HepG2 (cell line): Measurements from ENCODE around the gene NDUFS7. TPM values are rescaled to one million over a fixed set of nuclear protein-coding genes. Genes with fewer than 3 reads are reported as not detected.

Experiments used
- AHDC1 ChIP-seq: sonication (generic); formaldehyde crosslinking; IDR thresholded peaks from 2 replicates; pipeline ENCODE4 v1.5.1; 2020; ENCODE audit warnings: mild to moderate bottlenecking, missing genetic modification reagents, borderline replicate concordance
- ASH2L ChIP-seq: fragments of 300-600, 200-600 bp; sonication (generic); IDR thresholded peaks from 2 replicates; pipeline ENCODE4 v1.7.0; 2017; ENCODE audit warnings: low read depth, mild to moderate bottlenecking, moderate library complexity, mixed read lengths, low read length; ENCODE audit not compliant: insufficient read length
- CTCF ChIP-seq: sonication (generic); formaldehyde crosslinking; IDR thresholded peaks from 2 replicates; pipeline ENCODE4 v1.5.0; 2020; ENCODE audit warnings: mild to moderate bottlenecking, missing genetic modification reagents, moderate library complexity
- EEA1 ChIP-seq: sonication (generic); formaldehyde crosslinking; IDR thresholded peaks from 2 replicates; pipeline ENCODE4 v1.5.1; 2020; ENCODE audit warnings: mild to moderate bottlenecking, missing genetic modification reagents, borderline replicate concordance
- GABPB1 ChIP-seq: IDR thresholded peaks from 2 replicates; pipeline ENCODE4 v1.6.1; 2016; ENCODE audit warnings: mild to moderate bottlenecking, missing genetic modification reagents, moderate library complexity, missing compliant biosample characterization
- MED1 ChIP-seq: sonication (generic); formaldehyde crosslinking; IDR thresholded peaks from 2 replicates; pipeline ENCODE4 v1.4.0; 2020; ENCODE audit warnings: missing genetic modification reagents
- POLR2A ChIP-seq, 2 experiments: IDR thresholded peaks; 2 replicates each; pipeline ENCODE4 v1.6.1; 2011; ENCODE audit warnings: low read depth in 2 of 2, low read length in 2 of 2, mild to moderate bottlenecking in 1 of 2, moderate library complexity in 1 of 2; ENCODE audit not compliant: insufficient read depth in 1 of 2
- PRPF4 ChIP-seq: fragments of 200-400 bp; formaldehyde crosslinking; IDR thresholded peaks from 2 replicates; pipeline ENCODE4 v1.6.1; 2016; ENCODE audit warnings: low read length, low read depth; ENCODE audit not compliant: poor library complexity, severe bottlenecking
- SUZ12 ChIP-seq: fragments of 150-350 bp; IDR thresholded peaks from 2 replicates; pipeline ENCODE4 v1.6.1; 2014; ENCODE audit warnings: low read depth, low read length
- YY1 ChIP-seq: IDR thresholded peaks from 2 replicates; pipeline ENCODE4 v1.6.1; 2011; ENCODE audit warnings: low read length, low read depth, moderate library complexity, mild to moderate bottlenecking; ENCODE audit not compliant: insufficient read depth, insufficient replicate concordance
- ZBTB33 ChIP-seq: sonication (generic); formaldehyde crosslinking; IDR thresholded peaks from 2 replicates; pipeline ENCODE4 v1.4.0; 2020; ENCODE audit warnings: missing genetic modification reagents
- ZFY ChIP-seq: sonication (generic); formaldehyde crosslinking; IDR thresholded peaks from 2 replicates; pipeline ENCODE4 v1.4.0; 2020; ENCODE audit warnings: missing genetic modification reagents
- ZNF282 ChIP-seq: fragments of 450-650 bp; IDR thresholded peaks from 2 replicates; pipeline ENCODE4 v1.6.1; 2018; ENCODE audit not compliant: partially characterized antibody
- ZNF296 ChIP-seq: sonication (generic); formaldehyde crosslinking; conservative IDR thresholded peaks from 2 replicates; pipeline ENCODE4 v1.5.0; 2020; ENCODE audit warnings: mild to moderate bottlenecking, missing genetic modification reagents
- ZNF547 ChIP-seq: sonication (generic); formaldehyde crosslinking; IDR thresholded peaks from 2 replicates; pipeline ENCODE4 v1.5.1; 2020; ENCODE audit warnings: mild to moderate bottlenecking, missing genetic modification reagents
- ZNF563 ChIP-seq: sonication (generic); formaldehyde crosslinking; IDR thresholded peaks from 2 replicates; pipeline ENCODE4 v1.8.0; 2022; ENCODE audit warnings: mild to moderate bottlenecking, moderate library complexity, missing genetic modification reagents
- ZNF773 ChIP-seq: sonication (generic); formaldehyde crosslinking; IDR thresholded peaks from 2 replicates; pipeline ENCODE4 v1.4.0; 2020; ENCODE audit warnings: missing genetic modification reagents, borderline replicate concordance
- polyA plus RNA-seq, 8 experiments: library from polyadenylated mRNA; depleted of rRNA in 3 of 8; stranded (reverse) in 7 of 8; unstranded in 1 of 8; fragments of >200 nt; fragmentation: Illumina TruSeq in 4 of 8; extraction: Trizol in 4 of 8; gene quantifications; 2 replicates each; pipeline versions ENCODE4 v1.2.1 to v1.2.3, GENCODE V29; 2011 to 2016; ENCODE audit warnings: low read depth in 4 of 8, missing spikeins in 1 of 8, mixed read lengths in 1 of 8; ENCODE audit not compliant: insufficient read depth in 1 of 8
- total RNA-seq, 5 experiments: library from RNA; depleted of rRNA; stranded (reverse); fragments of >200 nt; fragmentation: Illumina TruSeq; extraction: Trizol; gene quantifications; 2 replicates each; pipeline ENCODE4 v1.2.3, GENCODE V29; 2016; ENCODE audit warnings: low read depth in 1 of 5
- TF ChIP-seq, protein P1 (sequence below): sonication (generic); formaldehyde crosslinking; IDR thresholded peaks from 2 replicates; pipeline ENCODE4 v1.8.0; 2022; ENCODE audit warnings: missing genetic modification reagents, mild to moderate bottlenecking, borderline replicate concordance

The NDUFS7 gene
- total and polyA plus RNA-seq, 2 of the 13 experiments (the other 11 are each of a cell fraction or from before 2014, with no cell fraction given), result 34.3 to 66.9 TPM

- TF ChIP-seq ZBTB33 (CRISPR knock-in tag), result no peak
- peak; percentile 61 for TF ChIP-seq YY1
- TF ChIP-seq ZFY (CRISPR knock-in tag), result peak; percentile 80
- peak; percentile 45; the same call in 1 of the 2 replicates for TF ChIP-seq EEA1
- TF ChIP-seq ZNF282, result no peak
- TF ChIP-seq CTCF, result peak; percentile 51; the same call in 1 of the 2 replicates
- TF ChIP-seq ZNF296, result 0 out of 2 replicates have a peak, but pooled peaks have one; percentile 13
- TF ChIP-seq, protein P1, sequence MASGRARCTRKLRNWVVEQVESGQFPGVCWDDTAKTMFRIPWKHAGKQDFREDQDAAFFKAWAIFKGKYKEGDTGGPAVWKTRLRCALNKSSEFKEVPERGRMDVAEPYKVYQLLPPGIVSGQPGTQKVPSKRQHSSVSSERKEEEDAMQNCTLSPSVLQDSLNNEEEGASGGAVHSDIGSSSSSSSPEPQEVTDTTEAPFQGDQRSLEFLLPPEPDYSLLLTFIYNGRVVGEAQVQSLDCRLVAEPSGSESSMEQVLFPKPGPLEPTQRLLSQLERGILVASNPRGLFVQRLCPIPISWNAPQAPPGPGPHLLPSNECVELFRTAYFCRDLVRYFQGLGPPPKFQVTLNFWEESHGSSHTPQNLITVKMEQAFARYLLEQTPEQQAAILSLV (CRISPR knock-in tag), result peak; percentile 79; the same call in 1 of the 2 replicates
- no peak for TF ChIP-seq SUZ12
- peak in 1 of 2 experiments; percentile 82; a peak in 2 of 4 replicates for TF ChIP-seq POLR2A (IDR thresholded peaks at IDR 0.05; ENCODE audit: insufficient read depth in 1 of 2, low read depth in 2 of 2, low read length in 2 of 2)
- TF ChIP-seq AHDC1, result 0 out of 2 replicates have a peak, but pooled peaks have one; percentile 3
- no peak for TF ChIP-seq PRPF4
- TF ChIP-seq ZNF773 (CRISPR knock-in tag), result peak; percentile 30; the same call in 1 of the 2 replicates
- 0 out of 2 replicates have a peak, but pooled peaks have one; percentile 29 for TF ChIP-seq MED1 (CRISPR knock-in tag)
- TF ChIP-seq GABPB1, result peak; percentile 35; the same call in 1 of the 2 replicates
- 0 out of 2 replicates have a peak, but pooled peaks have one; percentile 49 for TF ChIP-seq ZNF547
- TF ChIP-seq ASH2L, result peak; percentile 24
- TF ChIP-seq ZNF563, result peak; percentile 80; the same call in 1 of the 2 replicates
Observed at GRCh38 chr19:1401138-1401888, 17.6 kb downstream of the NDUFS7 start, which contains the start of gene GAMT (continued).
